Measurements from ENCODE around the gene SLC25A3.
"Not testable (repeated sequence)": the region's sequence is repeated elsewhere in the genome, so short reads cannot be mapped to it uniquely, and the experiment has no call there.

SLC25A3 gene

GRCh38 chr12:98595243-98595988 is 1.9 kb downstream of the SLC25A3 start:
- DNase-seq = peak; percentile 43

GRCh38 chr12:98597313-98597712 is 3.8 kb downstream of the SLC25A3 start:
- not testable (repeated sequence) for DNase-seq

GRCh38 chr12:98601924-98602323 is 8.4 kb downstream of the SLC25A3 start:
- DNase-seq = no peak

GRCh38 chr12:98606359-98606988 is 13.0 kb downstream of the SLC25A3 start:
- DNase-seq = no peak

GRCh38 chr12:98610596-98610995 is 17.1 kb downstream of the SLC25A3 start:
- DNase-seq = no peak

- no peak for DNase-seq
Observed at GRCh38 chr12:98612696-98613334, 19.3 kb downstream of the SLC25A3 start.

- no peak for DNase-seq
Observed at GRCh38 chr12:98618952-98619351, 25.5 kb downstream of the SLC25A3 start.

- DNase-seq = peak; percentile 83
Observed at GRCh38 chr12:98635657-98636323, 42.3 kb downstream of the SLC25A3 start.

- DNase-seq = no peak
Observed at GRCh38 chr12:98637068-98637467, 43.6 kb downstream of the SLC25A3 start.

GRCh38 chr12:98638009-98638408 is 44.5 kb downstream of the SLC25A3 start:
- DNase-seq = no peak

GRCh38 chr12:98639491-98639890 is 46.0 kb downstream of the SLC25A3 start:
- no peak for DNase-seq

- DNase-seq = not testable (repeated sequence)
Observed at GRCh38 chr12:98642801-98643200, 49.3 kb downstream of the SLC25A3 start.

- DNase-seq = no peak
Observed at GRCh38 chr12:98644433-98644711, 50.9 kb downstream of the SLC25A3 start.

GRCh38 chr12:98644712-98645571 is 51.5 kb downstream of the SLC25A3 start, which contains the start of the genes APAF1 and IKBIP:
APAF1 (plus strand) TSS chr12:98645290; CDS start chr12:98648360, 3,070 bp downstream.
IKBIP (minus strand) TSS chr12:98644788; CDS start chr12:98644701, 87 bp downstream.
- peak; percentile 93 for DNase-seq

GRCh38 chr12:98645572-98646067 is 52.1 kb downstream of the SLC25A3 start:
- DNase-seq = no peak

- no peak for DNase-seq
Observed at GRCh38 chr12:98646294-98647090, 53.0 kb downstream of the SLC25A3 start.

- DNase-seq = no peak
Observed at GRCh38 chr12:98651328-98651727, 57.8 kb downstream of the SLC25A3 start.

- DNase-seq = no peak
Observed at GRCh38 chr12:98653866-98654493, 60.5 kb downstream of the SLC25A3 start.
